EL (cell line): ENCODE data around the gene KHDRBS2.

ENCODE experiments used
- DNase-seq: peaks from one replicate; pipeline ENCODE4 v3.0.0-alpha.2; 2016

The KHDRBS2 gene

DNA sequence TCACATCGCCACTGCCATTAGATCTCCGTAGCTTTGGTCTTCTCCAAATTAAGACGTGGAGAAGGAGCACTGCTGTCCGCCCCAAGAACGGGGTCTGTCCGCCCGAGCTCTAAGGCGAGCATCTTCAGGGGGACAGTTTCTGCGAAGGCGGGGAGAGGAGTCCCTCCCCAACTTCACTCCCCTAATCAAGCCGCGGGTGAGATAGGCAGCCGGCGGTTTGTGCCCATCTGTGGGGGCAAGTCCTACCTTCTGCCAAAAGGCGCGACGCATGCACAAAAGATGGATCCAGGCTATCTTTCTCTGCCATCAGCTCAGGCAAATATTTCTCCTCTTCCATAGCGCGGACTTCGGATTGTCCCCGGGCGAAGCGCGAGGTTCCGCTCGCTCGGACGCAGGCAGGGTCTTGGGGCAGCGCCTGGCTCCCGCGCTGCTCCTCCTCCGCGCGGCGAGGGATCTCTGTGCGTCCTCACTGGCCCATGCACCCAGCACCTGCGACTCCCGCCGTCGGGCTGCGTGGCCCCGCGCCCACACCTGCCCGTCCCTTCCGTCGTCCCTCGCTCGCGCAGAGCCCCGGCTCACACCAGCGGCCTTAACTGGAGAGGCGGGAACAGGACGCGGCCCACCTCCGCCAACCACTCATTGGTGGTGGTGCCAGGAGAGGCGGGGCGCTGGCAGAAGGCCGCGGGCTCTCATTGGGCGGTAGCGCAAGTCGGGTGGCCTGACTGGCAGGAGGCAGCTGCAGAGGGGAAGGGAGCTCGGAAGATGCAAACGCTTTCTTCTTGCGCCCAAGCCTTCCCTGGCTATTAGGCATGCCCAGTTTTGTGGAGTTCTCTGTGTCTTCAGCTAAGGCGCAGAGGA is at the start of gene KHDRBS2:
KHDRBS2 (minus strand) TSS at position 614 of the 858 bp plus-strand sequence.
- no peak for DNase-seq

DNA sequence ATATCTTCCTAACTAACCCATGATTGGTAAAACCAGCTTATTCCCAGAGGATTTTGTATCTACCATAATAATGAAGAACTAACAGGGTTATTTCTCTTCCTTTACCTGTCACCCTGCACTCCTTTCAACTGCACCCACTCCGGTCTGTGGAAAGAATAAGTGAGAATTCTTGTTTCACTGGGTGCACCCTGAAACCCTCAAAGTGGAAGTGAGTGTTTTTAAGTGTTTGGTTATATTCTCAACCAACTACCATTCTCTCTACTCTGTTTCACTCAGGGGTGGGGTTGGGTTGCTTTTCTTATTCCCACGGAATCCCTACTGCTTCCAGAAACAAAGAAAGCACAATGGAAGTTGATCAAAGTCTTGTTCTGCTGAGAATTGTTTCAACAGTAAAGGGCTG is 42.6 kb upstream of the KHDRBS2 start:
- no peak for DNase-seq

DNA sequence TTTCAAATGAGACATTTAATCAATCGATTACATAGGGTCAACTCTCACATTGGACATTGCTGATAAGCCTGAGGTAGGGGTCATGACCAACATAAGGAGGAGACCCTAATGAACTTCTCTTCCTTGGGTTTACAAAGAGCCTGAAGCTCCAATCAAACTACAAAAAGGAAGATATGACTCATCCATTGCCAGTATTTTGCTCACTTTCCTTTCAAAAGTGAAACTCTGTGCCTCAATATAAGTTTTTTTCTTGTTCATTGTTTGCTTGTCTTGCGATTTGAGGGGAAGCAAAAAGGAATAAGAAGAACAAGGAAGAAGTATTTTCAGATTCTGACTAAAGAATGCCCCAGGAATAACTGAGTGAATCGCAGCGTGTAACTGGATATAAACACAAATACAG is 38.8 kb upstream of the KHDRBS2 start:
- no peak for DNase-seq

DNA sequence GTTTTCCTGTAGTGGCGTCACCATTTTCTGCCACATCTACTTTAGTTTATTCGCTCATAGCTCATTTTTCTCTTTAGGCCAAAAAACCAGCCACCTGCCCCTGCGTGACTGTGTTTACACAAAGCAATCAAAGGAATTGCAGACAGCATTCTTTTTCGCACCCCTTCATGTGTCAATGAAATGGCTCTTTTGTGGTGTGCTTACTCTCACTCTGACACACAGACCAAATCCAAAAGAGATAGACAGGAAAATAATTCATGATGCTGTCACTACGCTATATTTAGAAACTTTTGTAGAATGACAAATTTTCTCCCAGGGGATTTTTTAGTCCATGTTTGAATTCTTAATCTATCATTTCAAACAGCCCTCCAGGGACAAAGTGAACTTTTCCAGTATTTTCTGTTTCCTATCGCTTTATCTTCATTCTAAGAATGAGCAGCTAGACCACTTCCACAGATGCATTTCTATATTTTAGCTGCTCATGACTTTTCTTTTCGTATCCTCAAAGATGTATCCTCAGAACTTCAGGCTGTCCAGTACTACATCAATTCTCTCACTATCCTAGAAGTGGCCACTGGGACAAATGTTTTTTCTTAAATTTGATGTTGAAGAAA is 37.9 kb upstream of the KHDRBS2 start:
- no peak for DNase-seq

DNA sequence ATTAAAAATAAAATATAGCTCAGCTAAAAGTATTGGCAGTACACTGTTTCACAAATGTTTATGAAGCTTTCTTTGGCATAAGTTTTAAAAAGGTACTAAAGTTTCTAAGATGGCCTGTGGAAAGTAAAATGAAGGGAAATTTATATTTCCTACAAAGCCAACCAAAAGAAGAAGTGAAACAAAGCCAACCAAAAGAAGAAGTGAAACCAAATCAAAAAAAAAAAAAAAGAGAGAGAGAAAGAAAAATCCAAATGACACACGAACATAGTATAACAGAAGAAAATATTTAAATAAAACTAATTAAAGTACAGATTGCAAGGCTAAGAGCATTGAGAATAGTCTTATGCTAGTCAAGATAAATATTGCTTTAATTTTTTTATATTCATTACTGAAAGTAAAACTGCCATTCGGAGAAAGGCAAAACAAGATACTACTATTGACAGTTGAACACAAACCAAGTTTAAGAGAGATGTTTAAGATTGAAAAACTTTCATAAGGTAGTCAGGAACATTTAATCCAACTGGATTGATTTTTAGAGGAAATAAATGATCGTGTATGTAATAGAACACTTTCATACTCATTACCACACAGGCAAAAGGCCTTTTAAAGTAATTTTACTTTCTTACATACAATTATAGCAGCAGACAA is 12.8 kb upstream of the KHDRBS2 start:
- no peak for DNase-seq

DNA sequence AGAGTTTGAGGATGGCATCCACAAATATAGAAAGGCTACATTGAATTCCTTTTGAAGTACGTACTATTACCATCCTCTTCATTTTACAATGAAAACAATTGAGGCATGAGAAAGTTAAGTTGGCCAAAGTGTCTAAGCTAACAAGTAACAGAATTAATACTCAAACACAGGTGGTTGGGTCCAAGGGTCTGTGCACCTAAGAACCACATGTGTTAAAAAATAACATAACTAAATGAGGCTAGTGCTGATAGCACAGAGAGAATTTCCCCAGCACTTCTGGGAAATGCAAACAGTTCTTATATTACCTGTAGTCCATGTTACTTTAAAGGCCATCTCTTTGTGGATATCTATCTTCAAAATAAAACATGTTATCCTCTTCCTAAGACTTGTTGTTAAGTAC is 10.5 kb upstream of the KHDRBS2 start:
- DNase-seq, result no peak

DNA sequence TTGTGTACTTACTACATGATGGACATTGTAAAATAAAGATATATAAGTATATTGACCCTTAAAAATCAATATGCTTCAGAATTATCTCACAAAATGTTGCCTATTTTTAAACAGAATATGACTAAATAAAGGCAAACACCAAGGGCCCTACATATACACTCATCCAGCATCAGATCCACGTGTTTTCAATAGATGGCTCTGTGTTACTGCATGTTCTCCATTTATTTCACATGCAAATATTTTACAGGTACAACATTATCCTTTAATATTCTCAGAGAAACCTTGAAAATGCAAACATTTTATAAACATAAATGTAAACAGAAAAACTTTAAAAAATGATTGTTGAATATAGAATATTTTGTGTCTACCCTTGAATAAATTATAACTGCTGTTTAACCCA is 2.9 kb upstream of the KHDRBS2 start:
- no peak for DNase-seq

DNA sequence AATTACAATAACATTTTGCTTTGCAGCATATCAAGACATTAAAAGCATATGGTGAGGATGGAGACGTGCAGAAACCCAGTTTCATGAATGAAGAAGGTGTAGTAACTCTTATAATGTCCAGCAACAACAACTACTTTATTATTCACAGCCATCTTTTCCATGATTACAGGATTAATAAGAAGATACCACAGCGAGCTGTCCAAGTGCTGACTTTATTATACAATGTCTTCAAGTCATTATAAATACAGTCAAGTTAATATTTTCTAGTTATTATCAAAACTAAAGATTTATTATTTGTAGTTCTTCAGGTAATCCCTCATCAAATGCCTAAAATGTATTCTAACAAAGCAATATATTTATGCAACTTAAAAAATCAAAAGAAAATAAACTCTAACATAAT is 2.5 kb upstream of the KHDRBS2 start:
- DNase-seq, result no peak

DNA sequence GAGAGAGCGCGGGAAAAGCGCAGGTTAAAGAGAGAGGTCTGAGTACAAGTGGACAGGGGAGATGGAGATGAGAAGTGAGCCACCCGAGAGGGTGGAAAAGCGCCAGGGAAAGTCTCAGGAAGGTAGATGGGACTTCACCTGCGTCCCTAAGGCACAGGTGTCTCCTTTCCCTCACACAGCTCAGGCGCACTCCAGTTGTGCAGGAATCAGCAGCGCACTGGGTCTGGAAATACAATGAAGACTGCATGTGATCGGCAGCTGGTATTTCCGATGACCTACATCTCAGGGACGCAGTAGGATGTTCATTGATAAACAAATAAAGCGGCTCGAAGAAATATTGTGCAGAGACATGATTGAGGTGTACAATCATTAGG is 432 bp upstream of the KHDRBS2 start:
- no peak for DNase-seq

DNA sequence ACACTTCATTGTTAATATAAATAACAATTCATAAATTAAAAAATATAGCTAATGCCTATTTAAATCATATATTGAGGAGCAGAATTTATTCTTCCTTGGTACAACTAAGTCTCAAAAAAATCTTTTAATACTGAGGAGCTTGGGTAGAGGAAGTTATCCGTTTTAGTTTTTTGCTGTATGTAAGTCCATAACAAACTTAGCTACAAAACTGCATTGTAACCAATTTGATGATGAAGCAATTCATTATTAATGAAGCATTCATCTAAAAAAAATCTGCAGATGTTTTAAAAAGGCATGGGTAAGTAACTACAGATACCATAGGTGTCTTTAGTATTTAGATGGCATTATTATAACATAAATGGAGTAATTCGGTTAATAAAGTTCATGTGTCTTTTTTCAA is 1.3 kb downstream of the KHDRBS2 start:
- no peak for DNase-seq

DNA sequence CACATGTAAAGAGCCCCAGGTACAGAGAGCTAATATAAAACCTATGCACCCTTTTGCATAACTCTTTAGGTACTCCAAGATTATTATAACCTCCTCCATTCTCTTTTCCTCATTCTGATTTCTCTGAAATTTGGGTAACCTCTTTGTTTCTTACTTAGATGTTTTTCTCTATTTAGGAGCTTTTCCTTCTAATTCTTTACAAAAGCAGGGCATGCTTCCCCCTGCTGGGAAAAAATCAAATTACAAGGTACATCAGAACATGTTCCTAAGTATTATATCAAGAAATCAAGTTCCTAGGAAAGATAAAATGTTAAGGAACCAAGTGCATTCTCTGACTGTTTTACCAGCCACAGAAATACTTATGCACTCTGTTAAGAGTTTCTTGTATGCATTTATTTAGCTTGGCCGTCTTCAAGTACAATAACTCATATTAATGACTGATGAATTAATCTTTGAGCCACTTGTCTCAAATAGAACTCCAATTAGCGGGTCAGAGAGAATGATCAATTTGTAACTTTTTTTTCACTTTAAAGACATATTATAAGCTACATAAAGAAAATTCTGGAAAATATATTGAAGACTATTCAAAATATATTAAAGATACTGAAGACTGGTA is 2.1 kb downstream of the KHDRBS2 start:
- DNase-seq, result no peak

DNA sequence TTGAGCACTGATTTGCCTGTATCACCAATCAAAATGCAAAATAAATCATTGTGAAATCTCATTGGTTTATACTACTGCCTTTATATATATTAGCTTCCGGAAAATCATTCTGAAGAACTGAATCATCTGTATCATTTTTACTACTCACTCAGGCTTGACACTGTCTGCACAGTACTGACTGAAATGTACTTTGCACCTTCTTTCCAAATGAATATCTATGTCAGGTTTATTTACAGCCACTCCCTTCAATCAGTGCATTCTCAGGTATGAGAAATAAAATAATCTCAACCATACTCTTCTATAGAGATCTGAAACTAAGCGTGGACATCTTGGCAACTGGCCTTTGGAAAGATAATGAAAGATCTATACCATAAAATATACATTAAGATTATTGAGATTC is 2.7 kb downstream of the KHDRBS2 start:
- DNase-seq, result no peak

DNA sequence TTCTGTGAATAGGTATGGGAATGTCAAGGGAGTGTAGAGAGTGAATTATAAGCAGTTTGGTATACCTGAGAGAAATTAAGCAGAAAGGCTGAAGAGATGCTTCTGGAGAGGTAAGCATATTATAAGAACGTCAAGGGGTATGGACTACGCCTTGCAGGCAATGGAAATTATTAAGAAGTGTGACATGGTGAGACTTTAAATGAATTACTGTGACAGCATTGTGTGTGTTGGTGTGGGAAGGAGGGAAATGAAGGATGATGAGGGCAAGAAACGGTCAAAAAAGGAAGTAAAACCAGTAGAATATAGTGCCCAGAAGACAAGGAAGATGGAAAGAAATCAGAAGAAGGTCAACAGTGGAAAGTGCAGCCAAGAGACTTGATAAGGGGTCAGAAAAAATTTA is 5.9 kb downstream of the KHDRBS2 start:
- no peak for DNase-seq

DNA sequence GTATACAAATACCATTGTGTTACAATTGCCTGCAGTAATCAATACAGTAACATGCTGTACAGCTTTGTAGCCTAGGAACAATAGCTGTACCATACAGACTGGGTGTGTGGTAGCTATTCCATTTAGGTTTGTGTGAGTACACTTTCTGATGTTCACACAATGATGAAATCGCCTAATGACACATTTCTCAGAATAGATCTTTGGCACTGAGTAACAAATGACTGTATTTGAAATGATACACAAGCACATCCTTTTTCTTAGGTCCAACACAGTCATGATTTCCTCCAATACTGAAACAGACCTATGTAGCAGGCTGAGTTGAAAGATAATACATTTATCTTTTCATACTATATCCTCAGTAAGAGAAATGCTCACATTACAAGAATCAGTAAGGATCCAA is 13.9 kb downstream of the KHDRBS2 start:
- DNase-seq, result no peak

DNA sequence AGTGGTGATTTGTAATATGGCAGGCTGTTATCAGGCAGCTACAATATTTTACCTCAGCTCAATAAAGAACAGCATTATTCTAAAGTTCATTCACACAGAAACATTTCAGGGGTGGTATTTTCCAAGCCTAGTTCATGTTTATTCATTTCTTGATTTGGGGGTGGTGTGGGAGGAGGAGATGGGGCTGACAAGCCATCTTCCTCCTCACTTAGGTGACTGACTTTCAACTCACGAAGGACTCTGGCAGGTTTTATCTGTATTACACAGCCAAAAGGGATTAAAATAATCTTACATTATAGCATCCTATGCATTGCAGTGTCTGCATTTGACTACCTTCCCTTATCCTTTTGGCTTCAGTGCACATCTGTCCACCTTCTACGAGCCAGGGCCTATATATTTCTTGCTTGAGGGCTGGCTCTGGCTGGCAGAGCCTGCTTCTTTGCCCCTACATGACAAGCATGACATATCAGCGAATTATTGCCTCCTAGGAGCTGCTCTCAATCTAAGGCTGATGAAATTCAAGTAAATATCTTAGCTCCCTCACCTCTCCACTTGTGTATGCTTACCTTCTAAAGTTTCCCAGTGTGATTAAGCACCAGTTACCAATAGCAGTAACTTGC is 20.0 kb downstream of the KHDRBS2 start:
- DNase-seq, result no peak

DNA sequence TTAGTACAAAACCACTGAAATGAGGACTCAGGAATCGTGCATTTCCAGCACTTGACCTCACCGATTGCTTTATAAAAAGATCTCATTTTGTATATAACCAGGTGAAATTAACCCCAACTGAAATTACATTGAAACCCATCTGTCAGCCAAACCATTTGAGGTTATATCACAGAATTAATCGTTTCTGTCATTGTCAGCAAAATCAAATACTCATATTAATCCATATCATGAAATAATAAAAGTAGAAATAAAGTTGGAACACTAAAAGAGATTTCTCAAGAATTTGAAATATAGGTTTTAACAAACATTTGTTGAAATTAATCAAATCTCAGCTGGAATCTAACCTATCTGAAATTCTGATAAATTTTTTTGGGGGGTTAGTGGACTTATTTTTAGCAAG is 23.7 kb downstream of the KHDRBS2 start:
- DNase-seq, result no peak

DNA sequence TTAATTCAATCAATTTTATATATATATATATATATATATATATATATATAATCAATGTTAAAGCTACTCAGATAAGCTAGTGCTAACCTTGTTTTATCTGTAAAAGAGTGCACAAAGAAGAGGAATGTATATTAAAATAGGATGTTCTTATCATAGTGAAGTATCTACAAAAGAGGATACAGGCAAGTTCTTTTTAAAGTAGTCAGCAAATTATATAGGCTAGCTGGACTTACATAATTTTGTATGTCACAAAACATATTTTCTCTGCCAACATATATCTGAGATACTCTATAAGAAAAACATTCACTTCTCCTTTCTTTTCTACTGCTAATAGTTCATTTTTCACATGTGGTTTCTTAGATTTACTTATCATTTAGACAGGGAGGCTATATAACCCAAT is 39.9 kb downstream of the KHDRBS2 start:
- DNase-seq, result no peak

DNA sequence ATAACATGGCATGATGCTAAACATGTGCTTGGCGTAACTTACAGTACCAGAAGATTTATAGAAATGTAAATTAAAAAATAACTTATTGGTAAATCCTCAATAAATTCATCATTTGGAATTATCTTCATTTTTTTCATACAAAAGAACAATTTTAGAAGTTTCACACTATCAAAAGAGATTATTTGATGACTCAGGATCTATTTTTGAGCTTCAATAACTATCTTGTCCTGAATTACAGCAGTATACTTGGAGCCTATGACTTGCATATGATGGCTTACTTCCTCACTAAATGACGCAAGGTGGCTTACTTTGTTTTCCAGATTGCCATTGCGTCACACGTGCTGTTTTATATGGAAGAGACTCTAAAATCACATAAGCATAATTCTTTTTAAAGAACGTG is 49.2 kb downstream of the KHDRBS2 start:
- DNase-seq, result no peak

DNA sequence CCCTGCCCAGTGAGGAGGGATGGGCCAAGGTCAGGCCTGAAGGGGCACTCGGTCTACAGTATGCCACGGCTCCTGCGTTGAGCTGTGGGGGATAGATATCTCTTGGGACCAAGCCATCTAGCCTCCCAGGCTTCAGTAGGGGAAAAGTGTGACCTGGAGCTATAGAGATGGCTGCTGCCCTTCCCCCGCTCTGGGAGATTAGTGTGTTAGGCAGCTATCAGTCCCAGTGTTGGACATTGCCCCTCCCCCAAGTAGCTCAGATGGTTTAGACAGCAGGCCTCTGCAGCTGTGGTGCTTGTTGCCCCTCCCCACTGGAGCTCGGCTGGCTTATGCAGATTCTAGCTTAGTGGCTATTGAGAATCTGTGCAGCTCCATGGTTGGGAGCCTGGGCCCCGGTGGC is 56.8 kb downstream of the KHDRBS2 start:
- no peak for DNase-seq

DNA sequence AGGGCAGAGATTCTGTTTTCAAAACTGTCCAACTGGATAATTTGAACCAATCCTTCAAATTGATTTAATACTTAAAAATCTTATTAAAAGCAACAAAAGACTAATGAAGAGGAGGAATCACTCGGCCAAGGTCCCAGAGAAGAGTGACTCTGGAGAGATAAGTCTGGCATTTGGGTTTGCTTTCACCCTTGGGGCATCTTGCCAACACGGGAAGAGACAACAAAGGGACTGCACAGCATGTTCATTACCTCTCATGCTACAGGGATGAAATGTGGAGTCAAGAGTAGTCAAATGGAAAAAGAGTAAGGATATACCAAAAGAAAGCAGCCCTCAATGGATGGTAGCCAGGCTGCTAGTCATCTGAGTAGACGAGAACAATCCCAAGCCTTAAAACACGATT is 68.2 kb downstream of the KHDRBS2 start:
- no peak for DNase-seq

DNA sequence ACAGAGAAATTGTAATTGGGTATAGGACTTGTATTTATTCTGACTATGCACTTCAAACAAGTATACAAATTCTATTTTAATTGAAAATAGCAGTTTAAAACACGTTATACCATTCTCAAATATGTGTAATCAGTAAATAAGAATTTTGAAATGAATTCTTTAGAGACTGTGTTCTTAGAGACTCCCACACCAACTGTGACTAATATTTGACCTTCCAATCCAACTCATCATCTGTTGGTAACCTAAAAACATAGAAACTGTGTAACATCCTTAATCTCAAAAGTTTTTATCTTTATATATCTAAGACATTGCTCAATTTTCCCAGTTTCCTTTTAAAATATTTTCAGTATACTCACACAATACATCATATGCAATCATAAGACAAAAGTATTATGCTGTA is 83.9 kb downstream of the KHDRBS2 start:
- no peak for DNase-seq

DNA sequence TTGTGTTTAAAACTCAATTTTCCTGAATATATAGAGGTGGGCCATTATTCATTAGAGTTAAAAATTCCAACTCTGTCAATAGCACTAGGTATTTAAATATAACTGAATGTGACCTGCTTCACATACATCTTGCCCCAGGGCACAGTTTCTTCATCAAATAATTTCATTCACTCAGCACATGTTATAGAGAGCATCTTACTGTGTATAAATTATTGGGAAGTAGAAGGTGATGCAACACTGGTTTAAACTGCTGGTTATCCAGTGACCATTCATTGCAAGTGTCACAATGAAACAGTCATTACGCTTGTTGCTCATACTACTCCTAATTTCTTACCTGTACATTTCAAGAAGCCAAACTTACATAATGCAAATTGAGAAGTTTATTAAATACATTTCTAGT is 93.4 kb downstream of the KHDRBS2 start:
- no peak for DNase-seq

DNA sequence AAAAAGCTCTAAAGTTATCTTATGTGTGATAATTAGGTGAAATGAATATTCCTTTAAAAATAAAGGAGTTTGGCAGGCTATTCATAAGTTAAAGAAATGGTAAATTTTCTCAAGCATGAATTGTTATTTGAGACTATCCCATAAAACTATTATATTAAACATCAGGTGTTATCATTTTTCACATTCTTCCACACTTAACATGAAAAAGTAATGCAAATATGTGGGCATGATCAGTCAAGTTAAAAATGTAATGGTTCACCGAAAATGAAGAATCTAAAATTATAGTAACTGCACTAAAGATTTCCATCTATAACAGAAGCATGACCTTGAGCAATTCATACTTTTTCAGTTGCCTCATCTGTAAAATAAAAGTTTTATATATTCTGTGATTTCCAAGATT is 110.8 kb downstream of the KHDRBS2 start:
- DNase-seq, result no peak
